ENCODE measurements around the gene RPIA.

The RPIA gene

DNA sequence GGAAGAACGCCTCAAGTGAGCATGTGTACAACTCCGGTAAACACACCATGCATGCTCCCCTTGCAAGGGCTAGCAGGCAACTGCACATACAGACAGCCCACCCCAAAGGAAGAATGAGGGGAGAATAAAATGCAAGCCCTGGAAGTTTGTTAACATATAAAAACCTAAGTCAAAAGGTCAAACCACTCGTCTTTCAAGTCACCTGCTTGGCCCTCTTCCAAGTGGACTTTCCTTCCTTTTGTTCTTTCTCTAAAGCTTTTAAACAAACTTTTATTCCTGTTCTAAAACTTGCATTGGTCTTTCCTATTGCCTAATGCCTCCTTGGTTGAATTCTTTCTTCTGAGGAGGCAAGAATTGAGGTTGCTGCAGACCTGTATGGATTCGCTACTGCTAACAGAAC, 5.2 kb upstream of the RPIA start:
- no peak for DNase-seq (ENCODE audit: low spot score)

DNA sequence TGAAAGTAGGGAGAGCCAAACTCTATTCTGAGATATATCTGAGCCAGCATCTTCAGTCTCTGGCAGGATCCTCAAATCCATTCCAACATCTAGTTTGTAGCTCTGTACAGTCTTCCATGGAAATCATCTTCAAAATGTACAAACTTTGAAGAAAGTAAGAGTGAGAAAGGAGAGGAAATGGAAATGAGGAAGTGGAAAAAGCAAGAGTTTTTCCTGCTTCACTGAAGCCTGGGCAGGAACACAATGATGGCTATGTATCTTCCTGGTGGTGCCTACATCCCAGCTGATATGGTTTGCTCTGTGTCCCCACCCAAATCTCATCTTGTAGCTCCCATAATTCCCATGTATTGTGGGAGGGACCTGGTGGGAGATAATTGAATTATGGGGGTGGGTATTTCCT, 4.1 kb upstream of the RPIA start:
- no peak for DNase-seq (ENCODE audit: low spot score)

DNA sequence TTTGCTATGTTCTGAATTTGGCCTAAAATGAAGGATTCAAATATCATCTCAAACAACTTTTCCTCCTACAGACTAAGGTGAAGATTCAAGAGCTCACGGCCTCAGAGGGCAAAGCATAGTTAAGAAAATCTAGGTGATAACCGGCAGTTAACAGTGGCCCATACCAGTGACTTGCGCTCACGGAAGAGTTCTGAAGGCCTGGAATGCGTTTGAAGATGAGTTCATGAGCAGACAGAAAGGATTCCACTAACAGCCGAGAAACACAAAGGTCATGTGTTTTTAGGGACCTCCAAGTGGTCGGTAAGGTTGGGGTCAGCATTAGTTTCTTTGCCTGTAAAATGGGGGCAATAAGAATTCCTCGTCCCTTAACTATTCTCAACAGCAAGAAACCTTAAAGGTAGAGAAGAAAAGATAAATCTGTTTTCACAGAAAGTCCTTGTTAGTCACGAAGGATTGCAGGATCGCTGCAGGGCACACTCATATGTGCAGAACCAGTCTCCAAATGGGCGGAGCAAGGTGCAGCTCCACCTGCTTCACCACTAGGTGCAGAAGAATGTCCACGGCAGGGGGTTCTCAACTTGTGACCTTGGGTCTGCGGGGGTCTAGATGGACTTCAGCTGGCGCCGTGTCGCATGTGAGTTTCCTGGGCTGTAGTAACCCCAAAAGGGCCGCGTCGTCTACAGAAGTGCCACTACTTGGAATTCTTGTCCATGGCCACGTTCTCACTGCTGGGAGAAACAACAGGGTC, 708 bp upstream of the RPIA start:
- no peak for DNase-seq (ENCODE audit: low spot score)

DNA sequence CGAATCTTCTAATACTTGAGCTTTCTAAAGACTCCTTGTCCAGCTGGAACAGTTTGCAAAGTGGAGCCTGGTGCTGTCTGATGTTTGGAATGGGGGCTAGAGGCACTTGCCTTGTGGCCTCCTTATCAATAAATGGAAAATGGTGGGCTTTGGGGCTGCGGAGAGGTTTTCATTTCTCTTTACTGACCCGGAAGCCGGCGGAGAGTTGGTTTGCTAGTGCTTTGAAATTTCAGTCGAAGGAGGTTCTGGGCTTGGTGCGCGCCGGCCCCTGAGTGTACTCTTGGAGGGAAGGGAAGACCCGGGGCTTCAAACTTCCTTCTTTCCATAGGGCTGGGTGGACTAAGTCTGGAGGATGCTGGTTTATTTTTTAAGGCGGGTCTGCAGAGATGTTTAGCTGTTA, 714 bp downstream of the RPIA start:
- no peak for DNase-seq (ENCODE audit: low spot score)

DNA sequence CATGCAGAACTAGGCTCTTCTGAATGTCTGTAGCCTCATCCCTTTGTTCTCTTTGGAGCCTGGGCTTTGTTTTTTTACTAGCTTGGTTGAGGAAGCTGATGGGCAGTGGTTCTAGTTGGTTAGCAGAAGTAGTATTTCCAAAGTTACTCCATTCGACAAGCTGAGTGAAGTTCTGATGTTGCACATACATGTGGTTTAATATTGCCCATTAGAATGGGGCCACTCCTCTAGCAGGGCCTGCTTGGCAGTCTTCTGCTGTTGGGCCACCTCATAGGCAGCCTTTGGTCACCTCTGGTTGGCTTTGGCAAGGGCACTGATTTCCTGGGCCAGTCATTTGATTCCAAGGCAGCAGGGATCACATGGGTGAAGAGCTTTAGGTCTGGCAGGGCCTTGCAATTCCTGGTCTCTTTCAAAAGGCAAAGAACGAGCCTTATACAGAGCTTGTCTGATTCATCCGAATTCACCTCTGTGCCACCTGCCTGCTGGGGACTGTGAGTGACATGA, 2.5 kb downstream of the RPIA start:
- no peak for DNase-seq (ENCODE audit: low spot score)

DNA sequence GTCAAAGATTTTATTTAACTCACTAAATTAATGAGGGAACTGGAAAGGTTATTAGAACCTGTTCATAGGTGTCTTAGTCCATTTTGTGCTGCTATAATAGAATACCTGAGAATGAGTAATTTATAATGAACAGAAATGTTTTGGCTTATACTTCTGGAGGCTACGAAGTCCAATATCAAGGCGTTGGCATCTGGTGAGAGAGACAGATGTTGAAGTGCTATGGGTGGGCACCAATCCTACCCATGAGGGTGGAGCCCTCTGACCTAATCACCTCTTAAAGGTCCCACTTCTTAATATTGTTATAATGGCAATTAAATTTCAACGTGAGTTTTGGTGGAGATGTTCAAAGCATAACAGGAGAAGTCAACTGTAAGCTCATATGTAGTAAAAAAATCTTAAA, 5.1 kb downstream of the RPIA start:
- DNase-seq (ENCODE audit: low spot score), result no peak

DNA sequence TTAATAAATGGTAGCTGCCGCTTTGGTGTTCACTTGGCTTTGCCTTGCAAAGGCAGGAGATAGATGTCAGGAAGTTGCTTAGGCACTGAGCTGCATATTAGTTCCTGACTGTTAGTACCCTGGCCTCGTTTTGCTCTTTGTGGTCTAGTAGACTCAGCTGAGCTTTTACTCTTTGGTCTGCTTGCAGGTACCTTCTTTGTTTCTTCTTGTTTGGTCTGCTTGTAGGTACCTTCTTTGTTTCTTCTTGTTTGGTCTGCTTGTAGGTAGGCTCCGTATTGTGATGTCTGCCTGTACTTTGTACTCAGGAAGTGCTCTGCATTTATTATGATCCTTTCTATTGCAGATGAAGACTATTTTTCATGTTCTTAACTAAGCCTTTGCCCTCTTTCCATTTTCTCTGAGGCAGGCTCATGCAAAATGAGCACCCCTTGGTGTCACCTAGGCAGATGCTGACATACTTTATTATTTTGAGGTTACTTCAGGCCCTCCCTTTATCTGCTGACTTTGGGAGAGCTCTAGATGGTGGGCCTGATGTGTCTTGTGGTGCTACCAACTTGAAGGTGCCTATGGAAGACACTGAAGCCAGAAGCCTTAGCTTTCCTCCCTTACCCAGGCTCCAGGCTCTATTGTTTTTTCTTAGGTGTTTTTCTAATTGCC, 6.0 kb downstream of the RPIA start:
- DNase-seq (ENCODE audit: low spot score), result no peak

DNA sequence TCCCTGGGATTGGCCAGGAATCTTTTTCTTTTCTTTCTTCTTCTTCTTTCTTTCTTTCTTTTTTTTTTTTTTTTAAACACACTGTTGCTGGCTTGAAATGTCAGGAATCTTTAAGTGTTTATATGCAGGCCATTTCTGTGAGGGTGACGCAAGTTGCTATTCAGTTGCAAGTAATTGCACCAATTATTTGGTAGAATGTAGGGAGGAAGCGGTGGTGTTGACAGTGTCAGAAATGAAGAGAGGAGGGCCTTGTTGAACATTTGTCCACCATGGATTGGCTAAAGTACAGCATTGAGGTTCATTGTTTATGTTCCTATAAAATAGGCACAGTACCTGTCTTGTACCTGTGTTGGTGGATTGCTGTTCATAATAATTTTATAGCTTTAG, 6.5 kb downstream of the RPIA start:
- no peak for DNase-seq (ENCODE audit: low spot score)

DNA sequence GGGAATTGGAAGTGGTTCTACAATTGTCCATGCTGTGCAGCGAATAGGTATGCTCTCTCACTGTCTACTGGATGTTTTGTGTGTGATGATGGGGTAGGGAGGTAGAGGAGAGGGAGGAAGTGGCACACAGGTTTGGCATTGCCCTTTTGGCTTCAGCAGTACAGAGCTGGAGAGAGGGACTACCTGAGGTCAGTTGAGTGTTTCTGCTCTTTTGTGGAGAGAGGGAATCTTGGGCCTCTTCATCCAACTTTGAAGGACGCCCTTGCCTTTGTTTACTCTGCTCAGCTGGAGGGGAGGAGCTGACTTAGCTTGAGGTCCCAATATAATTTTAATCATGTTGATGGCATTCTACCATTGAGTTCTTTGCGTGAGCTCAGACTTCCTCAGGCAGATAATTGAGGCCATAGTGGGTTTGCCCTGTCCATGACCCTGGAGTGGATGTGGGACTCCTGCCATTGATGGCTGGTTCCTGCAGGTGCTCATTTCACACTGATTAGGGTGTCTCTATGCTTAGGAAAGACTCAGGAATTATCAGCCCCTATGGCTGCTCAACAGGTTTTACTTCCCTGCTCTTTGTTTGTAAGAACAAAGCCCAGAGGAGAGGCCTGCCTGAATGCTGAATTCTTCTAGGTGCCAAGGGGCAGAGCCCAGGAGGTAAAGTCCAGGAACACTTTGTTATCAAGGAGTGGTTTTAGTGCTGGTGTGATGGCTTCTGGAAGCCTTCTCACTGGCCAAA, 7.2 kb downstream of the RPIA start:
- no peak for DNase-seq (ENCODE audit: low spot score)

DNA sequence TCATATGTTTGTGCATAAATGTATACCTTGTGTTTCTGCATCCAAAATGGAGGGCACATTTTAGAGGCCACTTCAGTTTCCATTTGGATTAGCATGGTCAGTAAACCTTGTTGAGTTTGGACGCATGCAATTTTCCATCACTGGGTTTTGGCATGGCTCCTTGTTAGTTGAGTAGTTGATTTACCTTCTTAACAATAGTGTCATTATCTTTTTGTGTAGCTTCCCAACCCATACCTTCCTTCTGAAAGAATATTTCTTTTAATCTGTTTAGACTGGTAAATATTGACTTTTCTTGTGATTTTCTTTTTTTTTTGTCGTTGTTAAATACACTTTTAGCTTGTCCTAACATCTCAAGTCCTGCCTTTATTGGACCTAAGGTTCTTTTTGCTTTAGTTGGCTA, 15.5 kb downstream of the RPIA start:
- DNase-seq (ENCODE audit: low spot score), result no peak

DNA sequence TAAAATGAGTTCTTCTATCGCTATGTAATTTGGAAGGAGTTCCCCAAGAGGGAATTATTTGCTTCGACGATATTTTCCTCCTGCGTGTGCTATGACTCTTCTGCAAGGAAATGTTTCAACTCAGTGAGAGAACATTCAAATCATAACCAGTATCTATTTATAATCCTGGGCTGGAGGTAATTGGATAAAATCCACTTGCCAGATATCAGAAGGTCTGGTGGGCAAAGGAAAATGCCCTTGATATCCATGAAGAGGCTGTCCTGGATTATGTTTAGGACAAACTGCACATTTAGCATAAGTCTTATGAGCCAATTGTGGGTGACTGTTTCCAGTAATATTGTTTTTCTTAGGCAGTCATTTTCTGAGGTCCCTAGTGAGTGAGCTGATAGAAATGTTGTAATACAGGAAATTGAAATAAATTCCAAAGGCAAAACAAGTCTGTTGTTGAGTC, 17.7 kb downstream of the RPIA start:
- no peak for DNase-seq (ENCODE audit: low spot score)

DNA sequence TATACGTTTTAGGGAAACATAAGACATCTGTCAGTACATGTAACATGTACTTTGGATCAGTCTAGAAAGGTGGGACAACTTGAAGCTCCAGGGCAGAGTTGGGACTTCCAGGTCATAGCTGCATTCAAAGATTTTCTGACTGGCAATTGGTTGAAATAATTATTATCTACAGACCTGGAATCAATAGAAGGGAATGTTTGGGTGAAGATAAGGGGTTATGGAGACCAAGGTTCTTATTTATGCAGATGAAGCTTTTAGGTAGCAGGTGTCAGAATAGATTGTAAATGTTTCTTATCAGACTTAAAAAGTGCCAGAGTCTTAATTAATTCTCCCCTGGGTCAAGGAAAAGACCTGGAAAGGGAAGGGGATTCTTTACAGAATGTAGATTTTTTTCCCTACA, 19.8 kb downstream of the RPIA start:
- no peak for DNase-seq (ENCODE audit: low spot score)

DNA sequence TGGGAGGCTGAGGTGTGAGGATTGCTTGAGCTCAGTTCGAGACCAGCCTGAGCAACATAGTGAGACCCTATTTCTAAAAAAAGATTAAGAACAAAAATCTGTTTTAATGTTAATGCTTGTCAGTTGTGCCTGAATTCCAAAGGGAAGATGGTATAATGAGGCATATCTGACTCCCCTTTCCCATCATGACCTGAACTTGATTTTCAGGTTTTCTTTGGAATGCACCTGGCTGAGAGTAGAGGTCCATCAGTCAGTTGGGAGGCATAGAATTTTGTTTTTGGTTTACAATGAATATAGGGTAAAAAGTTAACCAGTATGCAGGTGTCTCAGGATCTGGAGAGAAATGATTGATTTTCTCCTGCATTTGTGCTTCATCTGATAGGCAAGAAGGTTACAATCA, 20.4 kb downstream of the RPIA start:
- DNase-seq (ENCODE audit: low spot score), result no peak

DNA sequence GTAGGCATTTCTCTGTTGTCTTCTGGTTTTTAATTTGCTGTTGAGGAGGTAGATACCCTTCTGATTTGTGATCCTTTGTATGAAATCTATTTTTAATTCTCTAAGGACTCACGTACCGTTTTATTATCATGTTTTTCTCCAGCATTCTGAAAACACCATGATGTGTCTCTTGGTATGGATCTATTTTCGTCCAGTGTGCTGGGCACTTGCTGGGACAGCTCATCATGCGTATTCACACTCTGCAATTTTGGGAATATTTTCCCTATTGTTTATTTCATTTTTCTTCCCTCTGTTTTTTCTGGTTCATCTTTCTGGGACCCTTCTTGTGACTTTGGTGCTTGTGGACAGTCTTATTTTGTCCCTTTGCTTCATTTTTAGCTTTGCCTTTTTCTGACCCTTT, 21.9 kb downstream of the RPIA start:
- no peak for DNase-seq (ENCODE audit: low spot score)

DNA sequence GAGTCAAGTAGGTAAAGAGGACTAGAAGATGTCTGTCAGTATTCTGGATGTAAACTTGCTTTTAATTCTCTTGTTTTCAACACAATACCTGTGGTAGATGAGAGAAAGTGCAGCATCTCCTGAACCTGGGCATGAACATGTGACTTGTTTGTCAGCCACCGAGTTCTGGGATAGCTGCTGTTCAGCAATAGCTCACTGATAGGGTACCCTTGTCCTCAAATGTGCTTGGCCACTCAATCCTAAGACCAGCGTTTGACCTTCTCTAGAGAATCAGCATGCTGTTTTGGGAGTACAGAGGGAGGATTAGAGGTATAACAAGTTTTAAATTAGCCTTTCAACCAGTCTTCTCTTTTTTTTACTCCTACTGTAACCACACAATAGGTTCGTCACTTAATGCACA, 23.2 kb downstream of the RPIA start:
- no peak for DNase-seq (ENCODE audit: low spot score)

DNA sequence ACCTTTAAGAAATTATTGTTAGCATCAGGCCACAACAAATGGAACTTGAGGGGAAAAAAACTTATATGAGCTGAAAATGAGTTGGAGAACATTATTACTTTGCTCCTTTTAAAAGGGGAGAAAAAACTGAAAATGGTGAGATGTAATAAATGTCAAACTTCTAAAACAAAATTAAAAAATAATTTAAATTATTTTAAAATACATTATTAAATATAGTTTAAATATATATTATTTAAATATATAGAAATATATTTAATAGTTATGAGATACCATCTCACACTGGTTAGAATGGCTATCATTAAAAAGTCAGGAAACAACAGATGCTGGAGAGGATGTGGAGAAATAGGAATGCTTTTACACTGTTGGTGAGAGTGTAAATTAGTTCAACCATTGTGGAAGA, 28.9 kb downstream of the RPIA start:
- DNase-seq (ENCODE audit: low spot score), result no peak

DNA sequence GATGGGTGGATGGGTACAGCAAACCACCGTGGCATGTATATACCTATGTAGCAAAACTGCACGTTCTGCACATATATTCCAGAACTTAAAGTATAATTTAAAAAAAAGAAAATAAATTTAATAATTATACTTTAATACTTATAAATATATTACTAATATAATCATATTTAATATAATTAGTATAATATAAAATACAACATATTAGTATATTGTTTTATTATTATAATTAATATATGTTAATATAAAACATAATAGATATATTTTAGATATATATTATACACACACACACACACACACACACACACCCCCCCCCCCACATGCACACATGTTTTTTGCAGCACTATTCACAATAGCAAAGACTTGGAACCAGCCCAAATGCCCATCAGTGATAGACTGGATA, 29.8 kb downstream of the RPIA start:
- DNase-seq (ENCODE audit: low spot score), result no peak

DNA sequence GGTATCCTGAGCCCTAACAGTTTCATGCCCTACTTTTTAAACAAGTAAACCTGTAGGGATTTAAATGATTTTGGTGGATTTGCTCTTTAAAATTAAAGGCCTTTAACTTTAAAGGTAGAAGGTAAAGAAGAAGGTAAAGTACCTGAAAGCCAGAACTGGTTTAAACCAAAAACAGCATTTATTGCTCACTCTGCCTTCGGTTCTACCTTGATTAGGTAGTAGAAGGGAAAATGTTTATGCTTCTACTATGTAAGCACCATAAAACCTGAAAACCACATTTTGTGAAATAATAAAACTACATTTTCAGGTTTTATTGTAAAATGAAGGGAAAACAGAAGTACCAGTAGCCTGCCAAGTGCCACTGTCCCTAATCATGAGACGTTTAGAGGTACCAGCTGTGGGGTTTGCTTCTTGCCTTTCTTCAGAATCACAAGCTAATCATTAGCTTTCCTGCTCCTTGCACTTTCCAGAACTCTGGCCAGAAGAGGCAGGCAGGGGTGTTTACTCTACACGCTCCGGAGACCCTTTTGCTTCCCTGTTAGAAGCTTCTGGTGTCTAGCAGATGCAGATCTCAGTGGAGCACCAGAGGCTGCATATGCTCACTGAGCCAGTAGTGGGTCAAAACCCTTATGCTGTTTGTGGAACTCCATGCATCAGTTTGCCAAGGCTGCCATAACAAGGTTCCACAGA, 33.3 kb downstream of the RPIA start:
- no peak for DNase-seq (ENCODE audit: low spot score)

DNA sequence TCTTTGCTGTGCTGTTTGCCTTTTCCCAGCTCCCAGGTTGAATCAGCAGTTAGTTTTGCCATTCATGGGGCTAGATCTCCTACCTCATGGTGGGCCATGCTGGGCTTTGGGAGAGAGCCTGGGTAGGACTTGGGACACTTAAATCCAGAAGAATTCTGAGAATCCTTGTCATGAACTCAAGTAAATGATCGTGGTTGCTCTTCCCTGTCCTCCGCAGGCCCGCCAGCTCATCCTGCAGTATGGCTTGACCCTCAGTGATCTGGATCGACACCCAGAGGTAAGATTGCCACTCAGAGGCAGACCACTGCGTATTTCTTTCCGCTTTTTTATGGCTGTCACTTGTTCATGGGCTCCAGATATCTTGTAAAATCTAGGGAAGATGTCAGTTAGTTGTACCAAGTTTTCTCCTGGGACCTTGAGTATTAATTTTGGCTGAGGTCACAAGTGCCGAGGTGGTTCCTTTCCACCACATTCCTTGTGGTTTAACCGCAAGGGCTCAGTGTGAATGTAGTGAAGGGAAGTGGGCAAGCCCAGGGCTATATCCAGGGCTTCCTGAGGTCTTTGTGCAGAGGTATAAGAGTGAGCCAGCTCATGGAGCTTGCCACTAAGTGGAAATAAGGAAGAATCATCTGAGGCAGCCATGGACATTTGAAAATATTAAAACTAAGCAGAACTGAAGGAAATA, 37.7 kb downstream of the RPIA start:
- no peak for DNase-seq (ENCODE audit: low spot score)

DNA sequence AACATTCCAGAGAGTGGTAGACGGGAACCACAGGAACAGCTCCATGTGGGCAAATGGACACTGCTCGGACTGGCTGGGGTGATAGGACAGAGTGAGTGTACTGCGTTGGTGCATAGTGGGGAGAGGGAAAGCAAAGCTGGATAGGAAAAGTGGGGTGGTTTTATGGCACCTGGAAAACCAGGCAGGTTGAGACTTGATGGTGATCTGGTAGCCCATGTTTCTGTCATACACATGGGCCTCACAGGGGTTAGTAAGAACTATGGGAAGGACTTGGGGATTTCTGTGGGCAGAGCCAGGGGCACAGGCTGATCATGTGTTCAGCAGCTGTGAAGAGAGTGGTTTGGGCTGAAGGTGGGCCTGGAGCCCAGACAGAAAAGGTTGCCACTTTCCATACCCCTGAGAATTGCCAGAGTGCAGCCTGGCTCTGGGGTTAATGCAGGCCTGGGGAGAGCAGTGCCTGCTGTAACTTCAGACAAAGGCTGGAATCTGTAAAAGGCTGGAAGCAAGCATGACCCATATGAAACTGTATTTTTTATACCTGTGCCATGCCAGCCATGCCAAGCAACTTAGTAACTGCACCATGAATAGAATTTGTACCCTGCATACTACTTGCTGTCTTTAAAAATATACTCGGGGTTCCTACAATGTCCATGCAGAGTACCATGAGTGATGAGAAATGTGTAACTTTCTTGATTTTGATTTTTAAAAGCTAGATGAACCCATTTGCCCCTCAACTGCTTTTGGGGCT, 41.9 kb downstream of the RPIA start:
- DNase-seq (ENCODE audit: low spot score), result no peak

DNA sequence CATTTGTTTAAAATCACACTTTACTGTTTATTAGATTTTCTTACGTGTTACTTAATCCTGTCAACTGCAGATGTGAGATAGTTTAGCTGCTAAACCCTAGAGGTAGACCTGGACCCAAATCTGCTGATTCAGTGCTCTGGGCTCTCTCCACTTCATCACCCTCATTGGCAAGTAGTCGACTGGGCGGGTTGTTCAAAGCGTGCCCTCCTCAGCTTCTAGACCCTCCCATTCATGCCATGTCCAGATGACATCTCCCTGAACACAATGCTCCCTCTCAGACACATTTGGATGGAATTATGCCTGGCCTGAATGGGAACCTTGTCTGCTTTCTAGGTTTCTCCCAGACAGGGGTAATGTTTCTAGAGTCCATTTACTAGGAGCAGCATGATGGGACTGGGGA, 43.7 kb downstream of the RPIA start:
- DNase-seq (ENCODE audit: low spot score), result peak; percentile 59

Data from putamen (tissue), 1 donor.